Heart left ventricle (tissue), 16 donors: Measurements from ENCODE around the gene TDP1. TPM values are rescaled to one million over a fixed set of nuclear protein-coding genes. Genes with fewer than 3 reads are reported as not detected.

ENCODE experiments used
- ATAC-seq, 4 donors: fragments of 200-7000 bp; cut with Tn5 transposase; one replicate each; pipeline ENCODE4 v1.9.1; 2020 to 2022; ENCODE audit warnings: moderate library complexity in 4 of 4, mild to moderate bottlenecking in 3 of 4, moderate number of reproducible peaks in 1 of 4
- DNase-seq, 5 donors: peaks; one replicate each; pipeline ENCODE4 v3.0.0-alpha.2; 2020
- H3K27ac ChIP-seq, 12 donors: fragments of 200-600 bp; sonication (generic) in 4 of 12; one replicate each; pipeline versions ENCODE4 v1.5.0 to v1.8.0; 2016 to 2022; ENCODE audit warnings: mild to moderate bottlenecking in 2 of 12
- H3K27me3 ChIP-seq, 9 donors: fragments of 200-600 bp; sonication (generic) in 2 of 9; one replicate each; pipeline versions ENCODE4 v1.5.1 to v1.8.0; 2016 to 2022; ENCODE audit warnings: mild to moderate bottlenecking in 3 of 9
- H3K36me3 ChIP-seq, 9 donors: fragments of 200-600 bp; sonication (generic) in 2 of 9; one replicate each; pipeline versions ENCODE4 v1.5.0 to v1.8.0; 2018 to 2022; ENCODE audit warnings: mild to moderate bottlenecking in 2 of 9
- H3K4me1 ChIP-seq, 12 donors: fragments of 200-600 bp; sonication (generic) in 4 of 12; one replicate each; pipeline versions ENCODE4 v1.5.0 to v1.8.0; 2016 to 2022; ENCODE audit warnings: mild to moderate bottlenecking in 3 of 12
- H3K4me3 ChIP-seq, 12 donors: fragments of 200-600 bp; sonication (generic) in 4 of 12; one replicate each; pipeline versions ENCODE4 v1.5.0 to v1.8.0; 2017 to 2022; ENCODE audit warnings: mild to moderate bottlenecking in 9 of 12, moderate library complexity in 4 of 12
- H3K9me3 ChIP-seq, 12 donors: fragments of 200-600 bp; sonication (generic) in 4 of 12; one replicate each; pipeline versions ENCODE4 v1.5.0 to v1.8.0; 2016 to 2022; ENCODE audit warnings: mild to moderate bottlenecking in 1 of 12
- POLR2A ChIP-seq, 2 donors: fragments of 450-650 bp; IDR thresholded peaks; one replicate each; pipeline ENCODE4 v1.6.1; 2017; ENCODE audit warnings: antibody characterized with exemption in 2 of 2, mild to moderate bottlenecking in 2 of 2, moderate library complexity in 2 of 2
- WGBS, 4 donors: extraction: QIAGEN DNeasy Blood & Tissue Kit in 2 of 4; methylation state at CpG; one replicate each; pipeline versions ENCODE4 v1.1.5 to v1.1.7; 2013 to 2018; 5-methylcytosine and 5-hydroxymethylcytosine counted together
- intact Hi-C, 10 donors: fragments of 100-400 bp; cut with DNase I; formaldehyde crosslinking; loops; one replicate each; pipeline versions ENCODE4 v1.11.1 to v1.14.2; 2022
- polyA plus RNA-seq, 2 donors: library from polyadenylated mRNA; stranded (reverse); fragments of 200-250 nt; gene quantifications; one replicate each; pipeline ENCODE4 v1.2.3, GENCODE V29; 2013
- total RNA-seq, 9 donors: library from RNA; depleted of rRNA in 2 of 9; stranded (reverse); fragments of >200 nt in 2 of 9; fragmentation: NEBNext Ultra II Directional in 3 of 9; extraction: Animal tissue kit (Norgen Biotek cat#: 25700) in 3 of 9; gene quantifications; one replicate each; pipeline versions ENCODE4 v1.1.0 to v1.2.4, GENCODE V29; 2016 to 2023
- TF ChIP-seq, protein P1 (sequence below), 12 donors: fragments of 200-600 bp; sonication (generic) in 4 of 12; IDR thresholded peaks; one replicate each; pipeline versions ENCODE4 v1.5.0 to v1.8.0; 2018 to 2022; ENCODE audit warnings: antibody characterized with exemption in 12 of 12, mild to moderate bottlenecking in 5 of 12
- donor health status: ischemic (EF 13 %, LVEDD 7.1; RV severe dilation, severe dysfunction).
- donor health status: healthy with polysubstance abuse.
- donor health status: DM: no; HTN: yes; CAD: no.
- donor health status: DM: no; HTN: no; CAD: no.
- donor health status: ischemic (EF 25% LVEDD 6.9; RV normal size, moderate dysfunction).
- donor health status: ischemic (EF 25% LVEDD 5.7; RV mildly dilated, moderate dysfunction).
- donor health status: healthy.
- donor health status: DM: yes; HTN: yes; CAD: no.
- donor health status: ischemic (EF 35%, LVEDD 5.7; RV mildly dilated, moderate dysfunction).
- donor health status: nonischemic (EF 11% LVEDD 7.7; RV severe dilation, severe dysfunction).
- donor health status: DM: yes; HTN: yes; CAD: no.
- donor health status: PGD.
- donor health status: ischemic (EF 29% LVEDD 5.4; RV normal size, mild dysfunction).
- donor health status: nonischemic (EF 23%, LVEDD 6.1; RV moderate dilation, normal function).

TDP1 gene
- total and polyA plus RNA-seq, 11 donors: 1.0 to 9.0 (median 4.1) TPM

DNA sequence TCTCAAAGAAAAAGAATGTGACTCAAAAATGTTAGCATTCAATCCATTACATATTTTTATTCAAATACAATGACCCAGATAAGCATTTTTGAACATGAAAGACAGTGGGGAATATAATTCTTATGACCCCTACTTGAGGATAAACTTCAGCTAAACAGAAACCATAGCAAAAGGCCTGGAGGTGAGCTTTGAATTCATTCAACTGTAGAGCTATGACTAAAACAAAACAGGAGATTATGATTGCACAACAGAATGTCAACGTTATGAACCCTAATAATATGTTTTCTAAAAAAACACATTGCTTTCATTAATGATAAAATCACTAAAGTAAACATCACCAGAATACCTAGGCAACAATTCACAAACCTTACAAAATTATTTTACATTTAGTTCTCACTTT lies 29.0 kb upstream of the TDP1 start:
- 52 to 54% (median 54%) methylated on average over 1 of the region's 1 CpG for WGBS, 4 donors
- Histone ChIP-seq H3K27ac (no peak overlapping the region), H3K27me3 (no peaks in the 10 kb centered on the region), H3K9me3 (no peaks in the 10 kb centered on the region), H3K4me3 (no peak overlapping the region), H3K4me1 (no peaks in the 10 kb centered on the region), H3K36me3 (peaks cover 0 to 17% (median 5%) of the 10 kb centered on the region in 9 donors)
- TF ChIP-seq, protein P1, sequence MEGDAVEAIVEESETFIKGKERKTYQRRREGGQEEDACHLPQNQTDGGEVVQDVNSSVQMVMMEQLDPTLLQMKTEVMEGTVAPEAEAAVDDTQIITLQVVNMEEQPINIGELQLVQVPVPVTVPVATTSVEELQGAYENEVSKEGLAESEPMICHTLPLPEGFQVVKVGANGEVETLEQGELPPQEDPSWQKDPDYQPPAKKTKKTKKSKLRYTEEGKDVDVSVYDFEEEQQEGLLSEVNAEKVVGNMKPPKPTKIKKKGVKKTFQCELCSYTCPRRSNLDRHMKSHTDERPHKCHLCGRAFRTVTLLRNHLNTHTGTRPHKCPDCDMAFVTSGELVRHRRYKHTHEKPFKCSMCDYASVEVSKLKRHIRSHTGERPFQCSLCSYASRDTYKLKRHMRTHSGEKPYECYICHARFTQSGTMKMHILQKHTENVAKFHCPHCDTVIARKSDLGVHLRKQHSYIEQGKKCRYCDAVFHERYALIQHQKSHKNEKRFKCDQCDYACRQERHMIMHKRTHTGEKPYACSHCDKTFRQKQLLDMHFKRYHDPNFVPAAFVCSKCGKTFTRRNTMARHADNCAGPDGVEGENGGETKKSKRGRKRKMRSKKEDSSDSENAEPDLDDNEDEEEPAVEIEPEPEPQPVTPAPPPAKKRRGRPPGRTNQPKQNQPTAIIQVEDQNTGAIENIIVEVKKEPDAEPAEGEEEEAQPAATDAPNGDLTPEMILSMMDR (IDR thresholded peaks at IDR 0.05): no peak
- no peak for TF ChIP-seq POLR2A (IDR thresholded peaks at IDR 0.05)
- no peak for ATAC-seq
- intact Hi-C loops: no loop called here
- no peak for DNase-seq

DNA sequence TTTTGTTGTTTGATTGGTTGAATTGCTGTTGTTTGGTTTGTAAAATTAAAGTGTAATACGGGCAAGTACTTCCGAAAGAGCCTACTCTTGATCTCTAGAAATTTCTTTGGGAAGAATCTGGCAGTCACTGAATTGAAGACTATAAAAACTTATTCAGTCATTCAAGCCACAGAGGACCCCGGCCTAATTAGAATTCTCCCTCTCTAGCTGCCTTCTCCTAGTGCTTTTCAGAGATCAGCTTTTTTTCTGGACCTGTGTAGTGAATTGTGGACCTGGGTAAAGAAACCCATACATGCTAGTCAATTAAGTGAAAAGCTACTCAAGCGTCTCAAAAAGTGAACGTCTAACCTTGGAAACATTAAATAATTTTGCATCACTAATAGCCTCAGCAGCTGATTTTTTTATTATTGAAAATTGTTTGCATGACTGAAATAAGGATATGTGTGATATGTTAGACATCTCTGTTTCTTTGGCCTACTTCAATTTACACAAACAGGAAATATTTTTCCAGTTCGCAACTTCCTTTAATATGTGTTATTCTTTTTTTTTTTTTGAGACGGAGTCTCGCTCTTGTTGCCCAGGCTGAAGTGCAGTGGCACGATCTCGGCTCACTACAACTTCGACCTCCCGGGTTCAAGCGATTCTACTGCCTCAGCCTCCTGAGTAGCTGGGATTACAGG lies 28.4 kb upstream of the TDP1 start:
- Histone ChIP-seq H3K27me3 (no peaks in the 10 kb centered on the region), H3K27ac (no peak overlapping the region), H3K9me3 (no peaks in the 10 kb centered on the region), H3K4me3 (no peak overlapping the region), H3K4me1 (no peaks in the 10 kb centered on the region), H3K36me3 (peaks cover 0 to 22% (median 11%) of the 10 kb centered on the region in 9 donors)
- no peak for DNase-seq
- no peak for ATAC-seq
- WGBS, 4 donors: 82 to 93% (median 86%) methylated on average over 13 of the region's 13 CpGs
- no peak for TF ChIP-seq POLR2A (IDR thresholded peaks at IDR 0.05)
- TF ChIP-seq, protein P1 (IDR thresholded peaks at IDR 0.05): no peak
- intact Hi-C loops: no loop called here

DNA sequence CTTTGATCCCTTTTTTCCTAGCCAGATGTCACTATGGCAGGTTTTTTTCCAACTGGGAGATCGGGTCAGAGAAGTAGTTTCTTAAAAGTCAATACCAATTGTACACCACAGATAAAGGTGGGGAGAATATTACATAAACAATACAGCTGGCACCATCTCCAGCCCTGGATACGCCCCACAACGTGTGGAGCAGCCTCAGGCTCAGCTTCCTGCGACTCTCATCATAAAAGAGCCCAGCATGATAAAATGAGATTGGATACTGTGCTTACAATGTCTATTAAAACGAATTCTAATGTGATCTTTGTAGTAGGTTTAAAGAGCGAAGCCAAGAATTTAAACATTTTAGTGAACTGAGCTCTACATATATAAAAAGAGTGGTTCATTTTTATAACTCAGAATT lies 22.7 kb upstream of the TDP1 start:
- no peak for ATAC-seq
- DNase-seq: no peak
- Histone ChIP-seq H3K36me3 (peaks cover 0 to 22% (median 10%) of the 10 kb centered on the region in 9 donors), H3K27me3 (no peaks in the 10 kb centered on the region), H3K27ac (no peak overlapping the region), H3K4me3 (no peak overlapping the region), H3K9me3 (no peaks in the 10 kb centered on the region), H3K4me1 (no peaks in the 10 kb centered on the region)
- 76 to 83% (median 79%) methylated on average over 6 of the region's 6 CpGs for WGBS, 4 donors
- no peak for TF ChIP-seq POLR2A (IDR thresholded peaks at IDR 0.05)
- TF ChIP-seq, protein P1 (IDR thresholded peaks at IDR 0.05): no peak
- intact Hi-C loops: no loop called here

DNA sequence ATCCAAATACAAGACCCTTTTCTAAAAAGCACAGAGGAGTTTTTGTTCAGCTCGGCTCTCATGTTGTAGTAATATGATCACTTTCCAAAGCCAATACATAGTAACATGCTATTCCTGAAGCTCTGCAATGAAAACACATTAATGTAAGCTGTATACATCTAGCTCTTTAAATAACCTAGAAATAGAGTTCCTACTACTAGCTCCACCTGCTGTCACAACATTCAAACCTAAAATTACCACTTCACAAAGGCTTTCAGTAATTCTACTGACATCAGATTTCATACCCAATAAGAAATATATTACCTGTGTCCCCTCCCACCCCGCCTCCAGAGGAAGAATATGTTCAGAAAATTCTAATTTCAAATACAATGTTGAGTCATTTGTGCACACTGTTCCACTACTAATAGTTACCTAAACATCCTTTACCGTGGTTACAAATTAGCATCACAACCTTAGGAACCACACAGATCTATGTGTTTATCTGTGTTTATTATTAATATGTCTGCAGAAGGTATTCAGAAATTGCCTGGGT lies 19.0 kb upstream of the TDP1 start:
- Histone ChIP-seq H3K27ac (no peak overlapping the region), H3K4me3 (no peak overlapping the region), H3K9me3 (no peaks in the 10 kb centered on the region), H3K27me3 (no peaks in the 10 kb centered on the region), H3K4me1 (no peaks in the 10 kb centered on the region), H3K36me3 (peaks cover 0 to 8% (median 0%) of the 10 kb centered on the region in 9 donors)
- ATAC-seq: no peak
- WGBS, 4 donors: 59 to 70% (median 60%) methylated on average over 3 of the region's 3 CpGs
- TF ChIP-seq, protein P1 (IDR thresholded peaks at IDR 0.05): no peak
- no peak for TF ChIP-seq POLR2A (IDR thresholded peaks at IDR 0.05)
- intact Hi-C loops: no loop called here
- DNase-seq: no peak
